ENCODE measurements around the gene HNF1A.

HNF1A gene

GRCh38 chr12:120979862-120980696, 1.7 kb downstream of the HNF1A start:
- H3K4me1 ChIP-seq (ENCODE audit: control insufficient read depth, insufficient read depth, low read length): no peaks in the 10 kb centered on the region
- no peak overlapping the region for H3K4me3 ChIP-seq (ENCODE audit: low read length)
- no peaks in the 10 kb centered on the region for H3K9me3 ChIP-seq (ENCODE audit: control insufficient read depth, low read length)
- no peak for DNase-seq (ENCODE audit: low read depth)
- peaks cover 25% of the 10 kb centered on the region for H3K27me3 ChIP-seq (replicated peaks; ENCODE audit: control insufficient read depth, insufficient read depth, low read length)
- no peaks in the 10 kb centered on the region for H3K36me3 ChIP-seq (ENCODE audit: control insufficient read depth, insufficient read depth, low read length, severe bottlenecking)
- no peak overlapping the region for H3K9ac ChIP-seq (ENCODE audit: low read length)

GRCh38 chr12:120980800-120981368, 2.5 kb downstream of the HNF1A start:
- Histone ChIP-seq H3K36me3 (ENCODE audit: control insufficient read depth, insufficient read depth, low read length, severe bottlenecking) (no peaks in the 10 kb centered on the region), H3K4me3 (ENCODE audit: low read length) (no peak overlapping the region), H3K27me3 (replicated peaks; ENCODE audit: control insufficient read depth, insufficient read depth, low read length) (peaks cover 25% of the 10 kb centered on the region), H3K9me3 (ENCODE audit: control insufficient read depth, low read length) (no peaks in the 10 kb centered on the region), H3K4me1 (ENCODE audit: control insufficient read depth, insufficient read depth, low read length) (no peaks in the 10 kb centered on the region), H3K9ac (ENCODE audit: low read length) (no peak overlapping the region)
- DNase-seq (ENCODE audit: low read depth): no peak

GRCh38 chr12:120981407-120981941, 3.1 kb downstream of the HNF1A start:
- Histone ChIP-seq H3K9ac (ENCODE audit: low read length) (no peak overlapping the region), H3K27me3 (replicated peaks; ENCODE audit: control insufficient read depth, insufficient read depth, low read length) (peaks cover 25% of the 10 kb centered on the region), H3K9me3 (ENCODE audit: control insufficient read depth, low read length) (no peaks in the 10 kb centered on the region)

GRCh38 chr12:120982659-120983058, 4.3 kb downstream of the HNF1A start:
- Histone ChIP-seq H3K9ac (ENCODE audit: low read length) (no peak overlapping the region), H3K27me3 (replicated peaks; ENCODE audit: control insufficient read depth, insufficient read depth, low read length) (peaks cover 25% of the 10 kb centered on the region), H3K36me3 (ENCODE audit: control insufficient read depth, insufficient read depth, low read length, severe bottlenecking) (no peaks in the 10 kb centered on the region), H3K4me3 (ENCODE audit: low read length) (no peak overlapping the region), H3K4me1 (ENCODE audit: control insufficient read depth, insufficient read depth, low read length) (no peaks in the 10 kb centered on the region), H3K9me3 (ENCODE audit: control insufficient read depth, low read length) (no peaks in the 10 kb centered on the region)
- DNase-seq (ENCODE audit: low read depth): no peak

More at GRCh38 chr12:120981407-120981941, 3.1 kb downstream of the HNF1A start:
- H3K36me3 ChIP-seq (ENCODE audit: control insufficient read depth, insufficient read depth, low read length, severe bottlenecking): no peaks in the 10 kb centered on the region
- no peak for DNase-seq (ENCODE audit: low read depth)
- no peak overlapping the region for H3K4me3 ChIP-seq (ENCODE audit: low read length)
- H3K4me1 ChIP-seq (ENCODE audit: control insufficient read depth, insufficient read depth, low read length): no peaks in the 10 kb centered on the region

DNA sequence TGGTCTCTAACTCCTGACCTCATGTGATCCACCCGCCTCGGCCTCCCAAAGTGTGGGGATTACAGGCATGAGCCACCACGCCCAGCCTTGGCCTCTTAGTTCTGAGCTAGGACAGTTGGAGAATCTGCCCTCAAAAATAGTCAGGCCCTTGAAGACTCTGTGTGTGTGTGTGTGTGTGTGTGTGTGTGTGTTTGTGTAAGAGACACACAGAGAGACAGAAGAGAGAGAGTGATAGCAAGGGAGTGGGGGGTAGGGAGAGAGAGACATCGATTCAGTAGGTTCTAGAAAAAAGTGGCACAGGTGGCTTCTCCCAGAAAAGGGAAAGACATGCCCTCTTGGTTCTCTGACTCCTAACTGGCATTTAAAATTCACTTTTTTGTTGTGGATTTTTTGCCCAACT, 5.4 kb downstream of the HNF1A start:
- Histone ChIP-seq H3K4me1 (ENCODE audit: control insufficient read depth, insufficient read depth, low read length) (no peaks in the 10 kb centered on the region), H3K9me3 (ENCODE audit: control insufficient read depth, low read length) (no peaks in the 10 kb centered on the region), H3K27me3 (replicated peaks; ENCODE audit: control insufficient read depth, insufficient read depth, low read length) (peaks cover 31% of the 10 kb centered on the region), H3K9ac (ENCODE audit: low read length) (no peak overlapping the region), H3K36me3 (ENCODE audit: control insufficient read depth, insufficient read depth, low read length, severe bottlenecking) (no peaks in the 10 kb centered on the region), H3K4me3 (ENCODE audit: low read length) (no peak overlapping the region)
- no peak for DNase-seq (ENCODE audit: low read depth)

- peaks cover 35% of the 10 kb centered on the region for H3K27me3 ChIP-seq (replicated peaks; ENCODE audit: control insufficient read depth, insufficient read depth, low read length)
- H3K4me1 ChIP-seq (ENCODE audit: control insufficient read depth, insufficient read depth, low read length): no peaks in the 10 kb centered on the region
- no peak overlapping the region for H3K4me3 ChIP-seq (ENCODE audit: low read length)
- no peak overlapping the region for H3K9ac ChIP-seq (ENCODE audit: low read length)
- H3K36me3 ChIP-seq (ENCODE audit: control insufficient read depth, insufficient read depth, low read length, severe bottlenecking): no peaks in the 10 kb centered on the region
- H3K9me3 ChIP-seq (ENCODE audit: control insufficient read depth, low read length): no peaks in the 10 kb centered on the region
- DNase-seq (ENCODE audit: low read depth): no peak
Observed at GRCh38 chr12:120984351-120984898, 6.1 kb downstream of the HNF1A start.

- no peak for DNase-seq (ENCODE audit: low read depth)
- peaks cover 25% of the 10 kb centered on the region for H3K27me3 ChIP-seq (replicated peaks; ENCODE audit: control insufficient read depth, insufficient read depth, low read length)
- peaks cover 4% of the 10 kb centered on the region for H3K9me3 ChIP-seq (ENCODE audit: control insufficient read depth, low read length)
- no peak overlapping the region for H3K4me3 ChIP-seq (ENCODE audit: low read length)
- H3K9ac ChIP-seq (ENCODE audit: low read length): no peak overlapping the region
- H3K36me3 ChIP-seq (ENCODE audit: control insufficient read depth, insufficient read depth, low read length, severe bottlenecking): no peaks in the 10 kb centered on the region
- H3K4me1 ChIP-seq (ENCODE audit: control insufficient read depth, insufficient read depth, low read length): no peaks in the 10 kb centered on the region
Observed at GRCh38 chr12:120988234-120988633, 9.9 kb downstream of the HNF1A start.

DNA sequence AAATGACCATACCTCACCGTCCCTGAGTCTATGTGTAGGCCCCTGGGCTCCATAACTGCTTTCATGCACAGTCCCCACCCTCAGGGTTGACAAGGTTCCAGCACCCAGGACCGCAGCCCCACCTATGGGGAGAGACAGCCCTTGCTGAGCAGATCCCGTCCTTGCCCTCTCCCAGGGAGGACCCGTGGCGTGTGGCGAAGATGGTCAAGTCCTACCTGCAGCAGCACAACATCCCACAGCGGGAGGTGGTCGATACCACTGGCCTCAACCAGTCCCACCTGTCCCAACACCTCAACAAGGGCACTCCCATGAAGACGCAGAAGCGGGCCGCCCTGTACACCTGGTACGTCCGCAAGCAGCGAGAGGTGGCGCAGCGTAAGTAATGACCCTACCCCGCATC, 10.3 kb downstream of the HNF1A start:
- peaks cover 4% of the 10 kb centered on the region for H3K9me3 ChIP-seq (ENCODE audit: control insufficient read depth, low read length)
- no peak for DNase-seq (ENCODE audit: low read depth)
- peaks cover 26% of the 10 kb centered on the region for H3K27me3 ChIP-seq (replicated peaks; ENCODE audit: control insufficient read depth, insufficient read depth, low read length)
- no peaks in the 10 kb centered on the region for H3K36me3 ChIP-seq (ENCODE audit: control insufficient read depth, insufficient read depth, low read length, severe bottlenecking)
- H3K4me1 ChIP-seq (ENCODE audit: control insufficient read depth, insufficient read depth, low read length): no peaks in the 10 kb centered on the region
- H3K9ac ChIP-seq (ENCODE audit: low read length): no peak overlapping the region
- H3K4me3 ChIP-seq (ENCODE audit: low read length): no peak overlapping the region

DNA sequence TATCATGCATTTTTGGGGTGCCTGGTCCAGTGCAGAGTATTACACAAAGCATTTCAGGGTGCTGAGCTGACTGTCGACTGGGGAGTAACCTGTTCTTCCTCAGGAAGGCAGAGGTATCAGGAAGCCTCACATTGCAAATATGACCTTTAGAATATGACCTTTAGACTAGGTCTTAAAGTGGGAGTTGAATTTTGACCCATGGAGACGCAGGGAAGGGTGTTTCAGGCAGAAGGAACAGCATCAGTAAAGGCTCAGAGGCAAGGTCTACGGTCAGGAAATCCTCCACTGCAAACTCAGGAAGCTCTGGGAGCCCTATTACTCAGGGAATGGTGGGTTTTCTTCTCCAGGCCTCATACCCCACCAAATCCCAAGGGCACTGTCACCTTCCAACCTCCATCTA, 11.3 kb downstream of the HNF1A start:
- no peaks in the 10 kb centered on the region for H3K4me1 ChIP-seq (ENCODE audit: control insufficient read depth, insufficient read depth, low read length)
- H3K27me3 ChIP-seq (replicated peaks; ENCODE audit: control insufficient read depth, insufficient read depth, low read length): peaks cover 34% of the 10 kb centered on the region
- H3K36me3 ChIP-seq (ENCODE audit: control insufficient read depth, insufficient read depth, low read length, severe bottlenecking): no peaks in the 10 kb centered on the region
- no peak for DNase-seq (ENCODE audit: low read depth)
- H3K9ac ChIP-seq (ENCODE audit: low read length): no peak overlapping the region
- H3K9me3 ChIP-seq (ENCODE audit: control insufficient read depth, low read length): peaks cover 4% of the 10 kb centered on the region
- H3K4me3 ChIP-seq (ENCODE audit: low read length): no peak overlapping the region

GRCh38 chr12:120990487-120991055, 12.2 kb downstream of the HNF1A start:
- no peak for DNase-seq (ENCODE audit: low read depth)
- H3K4me3 ChIP-seq (ENCODE audit: low read length): no peak overlapping the region
- H3K9me3 ChIP-seq (ENCODE audit: control insufficient read depth, low read length): peaks cover 4% of the 10 kb centered on the region
- H3K9ac ChIP-seq (ENCODE audit: low read length): no peak overlapping the region
- H3K4me1 ChIP-seq (ENCODE audit: control insufficient read depth, insufficient read depth, low read length): no peaks in the 10 kb centered on the region
- peaks cover 42% of the 10 kb centered on the region for H3K27me3 ChIP-seq (replicated peaks; ENCODE audit: control insufficient read depth, insufficient read depth, low read length)
- no peaks in the 10 kb centered on the region for H3K36me3 ChIP-seq (ENCODE audit: control insufficient read depth, insufficient read depth, low read length, severe bottlenecking)

DNA sequence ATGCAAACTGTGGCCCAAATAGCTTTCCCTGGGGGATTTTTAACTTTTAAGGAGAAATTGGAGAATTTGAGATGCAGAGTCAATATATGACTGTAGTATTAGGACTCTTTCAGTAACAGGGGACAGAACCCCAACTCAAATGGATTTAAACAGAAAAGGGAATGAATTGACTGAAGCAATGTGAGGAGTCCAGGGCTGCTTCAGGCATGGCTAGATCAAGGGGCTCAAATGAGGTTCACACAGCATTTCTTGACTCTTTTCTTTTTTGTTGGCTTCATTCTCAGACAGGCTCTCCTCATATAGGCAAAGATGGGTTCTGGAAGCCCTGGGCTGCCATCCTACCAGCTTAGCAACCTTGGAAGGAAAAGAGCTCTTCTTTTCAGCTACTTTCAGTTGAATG, 13.6 kb downstream of the HNF1A start:
- H3K36me3 ChIP-seq (ENCODE audit: control insufficient read depth, insufficient read depth, low read length, severe bottlenecking): no peaks in the 10 kb centered on the region
- DNase-seq (ENCODE audit: low read depth): no peak
- peaks cover 54% of the 10 kb centered on the region for H3K27me3 ChIP-seq (replicated peaks; ENCODE audit: control insufficient read depth, insufficient read depth, low read length)
- H3K4me3 ChIP-seq (ENCODE audit: low read length): no peak overlapping the region
- H3K4me1 ChIP-seq (ENCODE audit: control insufficient read depth, insufficient read depth, low read length): no peaks in the 10 kb centered on the region
- peaks cover 4% of the 10 kb centered on the region for H3K9me3 ChIP-seq (ENCODE audit: control insufficient read depth, low read length)
- H3K9ac ChIP-seq (ENCODE audit: low read length): no peak overlapping the region
